ENCODE results near the gene KBTBD13.

GRCh38 chr15:65077291-65077980 is 890 bp downstream of the KBTBD13 start:
- TF ChIP-seq, protein P1, sequence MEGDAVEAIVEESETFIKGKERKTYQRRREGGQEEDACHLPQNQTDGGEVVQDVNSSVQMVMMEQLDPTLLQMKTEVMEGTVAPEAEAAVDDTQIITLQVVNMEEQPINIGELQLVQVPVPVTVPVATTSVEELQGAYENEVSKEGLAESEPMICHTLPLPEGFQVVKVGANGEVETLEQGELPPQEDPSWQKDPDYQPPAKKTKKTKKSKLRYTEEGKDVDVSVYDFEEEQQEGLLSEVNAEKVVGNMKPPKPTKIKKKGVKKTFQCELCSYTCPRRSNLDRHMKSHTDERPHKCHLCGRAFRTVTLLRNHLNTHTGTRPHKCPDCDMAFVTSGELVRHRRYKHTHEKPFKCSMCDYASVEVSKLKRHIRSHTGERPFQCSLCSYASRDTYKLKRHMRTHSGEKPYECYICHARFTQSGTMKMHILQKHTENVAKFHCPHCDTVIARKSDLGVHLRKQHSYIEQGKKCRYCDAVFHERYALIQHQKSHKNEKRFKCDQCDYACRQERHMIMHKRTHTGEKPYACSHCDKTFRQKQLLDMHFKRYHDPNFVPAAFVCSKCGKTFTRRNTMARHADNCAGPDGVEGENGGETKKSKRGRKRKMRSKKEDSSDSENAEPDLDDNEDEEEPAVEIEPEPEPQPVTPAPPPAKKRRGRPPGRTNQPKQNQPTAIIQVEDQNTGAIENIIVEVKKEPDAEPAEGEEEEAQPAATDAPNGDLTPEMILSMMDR (IDR thresholded peaks at IDR 0.05 in 8 of 11, conservative IDR thresholded peaks at IDR 0.05 in 3 of 11) = no peak
- no peak for TF ChIP-seq POLR2AphosphoS5 (IDR thresholded peaks at IDR 0.05)

Data from spleen (tissue), 7 donors.